ENCODE measurements around the gene ACOX1. TPM values are rescaled to one million over a fixed set of nuclear protein-coding genes. Genes with fewer than 3 reads are reported as not detected.

The ACOX1 gene
- total and polyA plus RNA-seq, 2 of the 13 experiments (the other 11 are each of a cell fraction or from before 2014, with no cell fraction given), result 86.4 to 120 TPM

DNA sequence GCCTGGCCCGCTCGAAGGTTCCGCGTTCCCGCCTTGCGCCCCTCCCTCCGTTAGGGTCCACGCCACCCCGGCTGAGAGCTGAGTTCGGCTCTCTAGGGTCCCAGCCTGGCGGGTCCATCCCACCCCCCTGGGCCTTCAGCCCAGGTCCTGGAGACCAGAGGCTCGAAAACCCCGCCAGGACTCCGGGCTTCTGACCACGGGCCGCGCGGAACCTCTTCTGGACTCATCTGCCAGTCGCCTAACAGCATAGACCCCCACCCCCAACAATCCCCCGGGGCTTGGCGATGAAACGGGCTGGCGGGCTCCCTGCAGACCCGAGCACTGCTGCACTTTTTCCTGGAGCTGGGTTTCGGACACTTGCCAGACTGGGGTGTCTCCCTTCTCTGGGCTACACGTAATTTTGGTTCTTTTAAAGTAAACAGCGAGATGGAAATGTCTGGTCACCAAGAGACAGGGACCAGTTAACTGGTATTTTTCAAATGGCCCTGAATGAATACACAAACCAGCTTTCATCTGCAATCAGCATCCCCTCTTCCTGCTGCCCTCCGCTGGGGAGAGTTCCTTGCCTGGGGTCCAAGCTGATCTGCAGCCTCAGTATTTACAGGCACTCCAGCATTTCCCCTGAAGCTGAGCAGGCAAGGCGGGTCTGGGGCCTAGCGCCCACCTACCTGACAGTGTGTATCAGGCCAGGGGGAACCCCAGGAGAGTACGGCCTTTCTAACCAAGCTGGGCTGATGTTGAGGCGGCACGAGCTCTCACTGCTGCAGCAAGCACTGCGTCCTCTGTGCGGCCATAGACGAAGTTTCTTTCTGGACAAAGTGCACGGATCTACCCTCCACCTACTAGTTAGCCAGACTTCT is 81.6 kb downstream of the ACOX1 start (continued):
- TF ChIP-seq NCOA5 (CRISPR knock-in tag; IDR thresholded peaks at IDR 0.05), result no peak
- no peak for TF ChIP-seq HMGXB3 (CRISPR knock-in tag; IDR thresholded peaks at IDR 0.05; ENCODE audit: borderline replicate concordance)
- TF ChIP-seq NRL (CRISPR knock-in tag; IDR thresholded peaks at IDR 0.05; ENCODE audit: borderline replicate concordance), result no peak; the same call in 1 of the 2 replicates
- TF ChIP-seq ZKSCAN5 (CRISPR knock-in tag; IDR thresholded peaks at IDR 0.05), result no peak
- no peak for TF ChIP-seq ZNF816 (CRISPR knock-in tag; IDR thresholded peaks at IDR 0.05; ENCODE audit: borderline replicate concordance)
- TF ChIP-seq TCF12 (IDR thresholded peaks at IDR 0.05), result no peak
- no peak for TF ChIP-seq TCF12 (CRISPR knock-in tag; IDR thresholded peaks at IDR 0.05)
- TF ChIP-seq ASH2L (IDR thresholded peaks at IDR 0.05; ENCODE audit: insufficient read length, low read depth, low read length), result no peak
- no peak for TF ChIP-seq ZNF549 (CRISPR knock-in tag; IDR thresholded peaks at IDR 0.05)
- no peak; the same call in 1 of the 2 replicates for TF ChIP-seq ZNF546 (CRISPR knock-in tag; conservative IDR thresholded peaks at IDR 0.05)
- TF ChIP-seq GFI1 (CRISPR knock-in tag; IDR thresholded peaks at IDR 0.05; ENCODE audit: borderline replicate concordance), result peak; percentile 49; the same call in 1 of the 2 replicates
- TF ChIP-seq RAD51 (IDR thresholded peaks at IDR 0.05; ENCODE audit: borderline replicate concordance), result no peak
- TF ChIP-seq, protein P1, sequence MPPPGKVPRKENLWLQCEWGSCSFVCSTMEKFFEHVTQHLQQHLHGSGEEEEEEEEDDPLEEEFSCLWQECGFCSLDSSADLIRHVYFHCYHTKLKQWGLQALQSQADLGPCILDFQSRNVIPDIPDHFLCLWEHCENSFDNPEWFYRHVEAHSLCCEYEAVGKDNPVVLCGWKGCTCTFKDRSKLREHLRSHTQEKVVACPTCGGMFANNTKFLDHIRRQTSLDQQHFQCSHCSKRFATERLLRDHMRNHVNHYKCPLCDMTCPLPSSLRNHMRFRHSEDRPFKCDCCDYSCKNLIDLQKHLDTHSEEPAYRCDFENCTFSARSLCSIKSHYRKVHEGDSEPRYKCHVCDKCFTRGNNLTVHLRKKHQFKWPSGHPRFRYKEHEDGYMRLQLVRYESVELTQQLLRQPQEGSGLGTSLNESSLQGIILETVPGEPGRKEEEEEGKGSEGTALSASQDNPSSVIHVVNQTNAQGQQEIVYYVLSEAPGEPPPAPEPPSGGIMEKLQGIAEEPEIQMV (CRISPR knock-in tag; IDR thresholded peaks at IDR 0.05; ENCODE audit: low read depth), result no peak
- 0 out of 2 replicates have a peak, but pooled peaks have one; percentile 1 for TF ChIP-seq NFKB2 (CRISPR knock-in tag; IDR thresholded peaks at IDR 0.05; ENCODE audit: borderline replicate concordance)
- TF ChIP-seq, protein P2, sequence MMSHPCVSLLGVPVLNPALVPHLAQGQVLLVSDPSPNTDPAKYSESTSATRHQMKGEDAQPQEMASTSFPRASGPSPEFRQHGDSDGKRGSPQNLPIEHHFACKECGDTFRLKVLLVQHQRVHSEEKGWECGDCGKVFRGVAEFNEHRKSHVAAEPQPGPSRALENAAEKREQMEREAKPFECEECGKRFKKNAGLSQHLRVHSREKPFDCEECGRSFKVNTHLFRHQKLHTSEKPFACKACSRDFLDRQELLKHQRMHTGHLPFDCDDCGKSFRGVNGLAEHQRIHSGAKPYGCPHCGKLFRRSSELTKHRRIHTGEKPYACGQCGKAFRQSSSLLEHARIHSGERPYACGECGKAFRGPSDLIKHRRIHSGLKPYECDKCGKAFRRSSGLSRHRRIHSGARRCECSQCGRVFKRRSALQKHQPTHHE (CRISPR knock-in tag; IDR thresholded peaks at IDR 0.05; ENCODE audit: borderline replicate concordance), result no peak
- TF ChIP-seq ZNF776 (CRISPR knock-in tag; IDR thresholded peaks at IDR 0.05), result no peak
- no peak for TF ChIP-seq CREB1 (IDR thresholded peaks at IDR 0.05)
- TF ChIP-seq CREB1 (CRISPR knock-in tag; IDR thresholded peaks at IDR 0.05), result no peak
- 0 out of 2 replicates have a peak, but pooled peaks have one; percentile 30 for TF ChIP-seq THAP7 (CRISPR knock-in tag; IDR thresholded peaks at IDR 0.05)
